ENCODE measurements around the gene DOCK9.

The DOCK9 gene

DNA sequence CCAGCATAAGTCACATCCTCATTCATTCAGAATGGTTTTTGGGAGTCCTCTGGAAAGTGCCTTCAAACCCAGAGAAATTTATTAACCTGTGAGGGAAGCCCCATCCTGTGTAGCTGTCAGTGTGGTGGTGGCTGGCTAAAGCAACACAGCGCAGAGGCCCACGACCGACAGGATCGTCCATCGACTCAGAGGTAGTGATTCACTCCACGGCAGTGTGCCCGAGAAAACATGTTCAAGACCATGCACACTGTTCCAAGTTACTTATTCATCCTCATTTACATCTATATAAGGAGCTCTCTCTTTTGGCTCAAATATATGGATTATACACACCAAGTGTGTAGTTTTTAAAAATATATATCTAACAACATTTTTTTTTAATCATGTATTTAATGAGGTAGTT is 129.1 kb downstream of the DOCK9 start:
- DNase-seq (ENCODE audit: low spot score): no peak

DNA sequence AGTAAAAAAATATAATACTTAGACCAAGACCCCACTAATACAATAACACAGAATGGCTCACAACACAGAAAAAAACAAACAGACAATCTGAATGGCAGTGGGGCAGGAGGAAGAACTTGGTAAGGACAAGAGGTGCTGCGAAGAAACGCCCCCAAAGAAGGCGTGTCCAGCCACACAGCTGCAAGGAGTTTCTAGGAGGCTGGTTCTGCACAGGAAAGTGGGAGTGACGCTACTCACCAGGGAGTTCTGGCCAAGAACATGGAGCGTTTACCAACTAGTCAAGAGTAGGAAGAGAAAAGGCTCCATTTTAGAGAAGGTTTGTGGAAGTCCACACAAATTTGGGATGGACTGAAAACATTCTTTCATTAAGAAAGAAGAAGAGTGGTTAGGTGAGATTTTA is 130.1 kb downstream of the DOCK9 start:
- no peak for DNase-seq (ENCODE audit: low spot score)

DNA sequence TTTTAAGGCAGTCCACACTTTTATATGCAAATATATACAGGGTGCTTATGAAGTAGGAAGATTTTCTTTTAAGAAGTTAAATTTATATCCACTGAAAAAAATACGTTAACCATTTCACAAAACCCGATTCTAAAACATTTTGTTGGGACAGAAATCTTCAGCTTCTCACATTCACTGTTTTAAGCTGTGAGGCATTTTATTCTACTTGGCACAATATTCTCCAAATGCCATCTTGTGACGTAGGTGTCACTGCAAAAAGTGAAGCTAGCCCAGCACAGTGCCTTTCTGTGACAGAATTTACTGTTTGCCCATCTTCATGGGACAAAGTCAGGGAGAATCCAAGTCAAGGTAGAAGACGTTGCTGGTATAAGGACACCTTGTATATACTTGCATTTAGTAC is 130.9 kb downstream of the DOCK9 start:
- DNase-seq (ENCODE audit: low spot score): no peak

DNA sequence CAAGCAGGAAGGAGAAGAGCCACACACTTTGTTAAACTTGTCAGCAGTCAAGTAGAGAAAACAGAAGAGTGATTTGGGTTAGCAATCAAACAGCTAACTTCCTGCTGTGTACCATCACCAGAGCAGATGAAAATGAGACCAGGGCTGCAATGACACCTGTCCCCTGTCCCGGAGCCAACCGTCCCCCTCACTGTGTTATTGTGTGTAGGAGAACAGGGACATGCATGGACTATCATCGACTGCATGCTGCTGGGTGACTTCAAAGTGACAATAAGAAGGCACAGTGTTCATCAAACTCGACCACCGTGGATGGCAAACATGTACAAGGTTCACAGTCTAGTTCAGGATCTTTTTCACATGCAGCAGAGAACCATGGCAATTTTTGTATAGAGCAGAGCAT is 131.3 kb downstream of the DOCK9 start:
- no peak for DNase-seq (ENCODE audit: low spot score)

DNA sequence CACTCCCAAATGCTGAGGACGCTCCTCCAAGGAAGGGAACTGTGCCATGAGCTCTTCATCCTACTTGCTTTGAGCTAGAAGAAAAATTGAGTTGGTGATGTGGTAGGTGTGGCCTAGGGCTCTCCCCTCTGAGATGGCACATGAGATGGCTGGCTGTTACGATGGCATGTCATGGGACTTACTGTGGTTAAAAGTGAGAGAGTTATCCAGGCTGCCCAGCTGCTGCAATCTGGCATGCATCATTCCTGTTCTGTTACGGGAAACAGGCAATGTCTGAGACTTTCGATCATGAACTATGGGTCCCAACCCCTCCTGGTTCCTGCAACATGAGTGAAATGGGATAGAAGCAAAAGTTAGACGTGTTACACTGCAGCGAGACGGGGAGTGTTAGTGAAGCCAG is 132.1 kb downstream of the DOCK9 start:
- no peak for DNase-seq (ENCODE audit: low spot score)

DNA sequence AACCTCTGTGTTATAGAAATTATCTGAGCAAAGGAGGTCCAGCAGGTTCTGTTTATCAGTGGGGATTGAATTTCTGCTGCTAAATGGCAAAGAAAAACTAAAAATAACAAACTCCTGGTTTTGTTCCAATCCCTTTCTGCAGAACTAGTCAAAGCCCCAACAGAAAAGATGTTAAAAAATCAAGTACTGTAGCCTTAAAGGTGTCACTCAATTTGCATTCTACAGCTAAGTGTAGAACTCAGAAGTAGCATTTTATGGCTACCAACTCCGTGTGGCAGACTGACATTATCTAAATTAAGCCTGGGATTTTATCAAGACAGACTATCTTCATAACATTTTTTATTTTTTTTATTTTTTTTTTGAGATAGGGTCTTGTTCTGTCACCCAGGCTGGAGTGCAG is 133.8 kb downstream of the DOCK9 start:
- no peak for DNase-seq (ENCODE audit: low spot score)

DNA sequence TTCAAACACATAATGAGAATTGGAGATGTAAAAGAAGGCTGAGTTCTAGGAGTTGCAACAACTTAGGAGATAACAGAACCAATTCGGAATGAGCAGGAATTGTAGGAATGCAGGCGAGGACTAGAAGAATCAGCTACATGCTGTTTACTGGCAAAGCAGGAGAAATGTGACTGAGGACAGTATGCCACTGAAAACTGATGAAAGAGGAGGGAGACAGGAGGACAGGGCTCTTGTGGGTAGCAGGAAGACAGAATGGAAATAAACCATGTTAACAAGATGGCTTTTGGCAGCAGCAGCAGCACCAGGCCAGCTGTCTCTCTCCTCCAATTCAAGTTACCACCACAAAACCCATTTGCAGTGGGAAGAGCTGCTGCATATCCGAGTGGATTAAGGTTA is 134.4 kb downstream of the DOCK9 start:
- DNase-seq (ENCODE audit: low spot score): no peak

DNA sequence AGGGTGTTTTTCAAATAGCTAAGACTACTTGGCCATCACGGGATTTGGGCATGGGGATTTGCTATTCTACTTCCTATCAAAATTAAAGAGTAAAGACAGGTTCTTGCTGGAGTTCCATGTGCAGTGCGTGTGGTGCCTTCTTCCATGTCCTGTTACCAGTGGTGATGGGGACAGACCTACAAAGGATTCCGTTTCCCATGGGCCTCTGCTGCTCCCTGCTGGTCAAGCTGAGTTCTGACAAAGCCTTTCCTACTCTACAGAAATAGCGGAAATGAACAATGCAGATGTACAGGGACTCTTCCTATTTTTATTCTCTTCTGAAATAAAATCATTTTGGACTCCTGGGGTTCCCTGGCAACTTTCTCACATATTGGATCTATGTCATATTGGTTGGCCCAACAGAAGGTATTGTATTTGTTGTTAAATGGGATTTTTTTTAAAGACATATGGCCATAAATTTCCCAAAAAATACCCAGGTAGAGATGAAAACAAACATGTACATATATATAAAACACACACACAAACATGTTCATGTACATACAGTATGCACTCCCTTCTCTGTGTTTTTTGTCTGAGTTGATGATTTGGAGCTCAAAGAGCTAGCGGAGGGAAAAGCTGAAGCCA is 134.9 kb downstream of the DOCK9 start:
- peak; percentile 82 for DNase-seq (ENCODE audit: low spot score)

DNA sequence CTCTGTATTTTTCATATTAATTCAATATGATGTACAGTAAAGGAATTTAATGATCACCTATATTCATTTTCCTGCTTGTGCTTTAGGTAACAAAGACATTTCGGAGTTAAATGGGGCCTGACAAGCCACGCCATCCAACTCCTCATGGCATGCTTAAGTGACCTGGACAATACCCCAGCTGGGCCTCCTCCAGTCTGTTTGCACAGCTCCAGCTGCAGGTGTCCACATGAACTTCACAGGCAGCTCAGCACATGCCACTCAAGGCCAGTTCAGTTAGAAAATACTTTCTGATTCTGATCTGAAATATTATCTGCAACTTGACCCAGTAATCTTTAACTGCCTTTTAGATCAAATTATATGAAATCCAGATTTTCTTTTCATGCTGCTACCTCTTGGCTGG is 135.8 kb downstream of the DOCK9 start:
- DNase-seq (ENCODE audit: low spot score): no peak

DNA sequence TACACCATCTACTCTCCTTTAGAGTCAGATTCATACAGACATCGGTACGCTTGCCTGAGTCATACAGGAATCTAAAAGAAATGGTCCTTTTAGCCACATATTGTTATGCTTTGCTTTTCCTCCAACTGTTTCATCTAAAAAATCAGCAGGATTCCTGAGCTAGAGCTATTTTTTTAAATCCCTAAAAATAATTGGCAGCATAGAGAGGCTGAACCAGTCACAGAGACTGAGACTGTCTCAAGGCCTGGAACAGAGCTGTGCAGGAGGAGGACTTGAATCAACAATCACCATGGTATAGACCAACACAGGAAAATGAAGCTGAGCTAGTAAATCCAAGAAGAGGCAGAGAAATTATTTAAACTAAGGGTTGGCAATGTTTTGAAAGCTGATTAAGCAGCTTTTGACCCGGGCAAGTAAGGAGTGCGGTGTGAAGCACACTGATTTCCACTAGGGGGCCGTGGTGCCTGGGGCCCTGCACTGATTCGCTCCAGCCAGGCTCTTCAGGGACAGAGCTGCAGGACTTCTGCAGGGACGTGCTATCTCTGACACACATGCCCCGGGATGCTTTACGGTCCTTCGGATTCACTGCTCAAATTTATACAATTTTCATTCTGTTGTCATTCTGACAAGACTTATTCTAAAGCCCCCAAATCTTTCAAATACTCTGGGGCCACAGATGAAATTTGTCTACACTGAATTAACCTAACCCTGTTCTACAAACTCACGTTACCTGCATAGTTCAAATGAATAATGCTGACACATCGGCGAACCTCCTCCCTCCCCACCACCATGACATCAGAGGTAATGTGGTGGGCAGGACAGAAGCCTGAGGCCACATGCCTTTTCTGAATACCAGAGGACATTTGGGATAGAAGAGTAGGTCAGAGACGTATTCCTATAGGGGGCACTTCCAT is 137.8 kb downstream of the DOCK9 start:
- DNase-seq (ENCODE audit: low spot score): peak; percentile 84

DNA sequence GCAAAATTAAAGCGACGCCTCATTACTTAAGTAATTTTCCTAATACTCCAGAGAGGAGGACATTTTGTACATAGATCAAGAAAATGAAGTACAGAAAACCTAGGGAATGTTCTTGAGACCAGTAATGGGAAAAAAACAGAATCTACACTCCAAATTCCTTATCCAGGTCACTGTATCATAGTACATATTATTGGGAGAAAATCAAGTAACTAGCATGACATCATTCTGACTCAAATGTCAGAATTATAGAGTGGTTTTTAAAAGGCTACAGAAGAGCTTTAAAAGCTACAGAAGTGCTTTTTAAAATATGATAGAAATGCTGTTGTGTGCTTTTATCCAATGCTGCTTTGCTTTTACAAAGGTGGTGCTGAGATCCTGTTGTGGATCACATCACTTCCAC is 139.1 kb downstream of the DOCK9 start:
- DNase-seq (ENCODE audit: low spot score): no peak

DNA sequence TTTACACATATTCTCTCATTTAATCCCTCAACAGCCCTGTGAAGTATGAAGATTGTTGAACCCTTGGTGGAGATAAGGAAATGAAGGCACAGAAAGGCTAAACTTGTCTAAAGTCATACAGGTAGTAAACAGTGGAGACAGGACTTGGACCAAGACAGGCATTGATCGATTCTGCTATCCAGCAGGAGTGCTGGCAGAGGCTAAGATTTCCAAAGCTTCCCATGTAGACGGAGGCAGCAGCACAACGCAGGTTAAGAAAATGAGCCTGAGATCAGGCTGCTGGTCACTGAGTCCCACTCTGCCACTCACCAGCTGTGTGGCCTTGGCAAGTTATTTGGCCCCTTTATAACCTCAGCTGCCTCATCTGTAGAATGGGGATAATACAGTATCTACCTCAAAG is 140.0 kb downstream of the DOCK9 start:
- DNase-seq (ENCODE audit: low spot score): no peak

DNA sequence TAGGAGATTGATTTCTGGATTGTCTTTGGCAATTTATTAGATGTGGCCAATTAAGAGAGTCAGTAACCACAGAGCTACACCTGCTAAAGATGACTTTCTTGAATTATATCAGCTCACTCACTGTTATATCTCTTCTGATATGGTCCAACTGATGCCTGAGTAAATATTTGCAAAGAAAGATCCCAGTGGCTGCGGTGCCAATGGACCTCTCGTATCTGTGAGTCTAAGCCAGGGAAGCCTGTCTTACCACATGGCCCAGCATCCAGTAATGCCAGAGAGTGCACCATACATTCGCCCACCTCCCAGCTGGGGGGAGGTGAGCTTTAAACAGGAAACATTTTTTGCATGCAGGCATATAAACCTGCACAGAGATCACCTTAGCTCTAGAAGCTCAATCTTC is 142.7 kb downstream of the DOCK9 start:
- no peak for DNase-seq (ENCODE audit: low spot score)

DNA sequence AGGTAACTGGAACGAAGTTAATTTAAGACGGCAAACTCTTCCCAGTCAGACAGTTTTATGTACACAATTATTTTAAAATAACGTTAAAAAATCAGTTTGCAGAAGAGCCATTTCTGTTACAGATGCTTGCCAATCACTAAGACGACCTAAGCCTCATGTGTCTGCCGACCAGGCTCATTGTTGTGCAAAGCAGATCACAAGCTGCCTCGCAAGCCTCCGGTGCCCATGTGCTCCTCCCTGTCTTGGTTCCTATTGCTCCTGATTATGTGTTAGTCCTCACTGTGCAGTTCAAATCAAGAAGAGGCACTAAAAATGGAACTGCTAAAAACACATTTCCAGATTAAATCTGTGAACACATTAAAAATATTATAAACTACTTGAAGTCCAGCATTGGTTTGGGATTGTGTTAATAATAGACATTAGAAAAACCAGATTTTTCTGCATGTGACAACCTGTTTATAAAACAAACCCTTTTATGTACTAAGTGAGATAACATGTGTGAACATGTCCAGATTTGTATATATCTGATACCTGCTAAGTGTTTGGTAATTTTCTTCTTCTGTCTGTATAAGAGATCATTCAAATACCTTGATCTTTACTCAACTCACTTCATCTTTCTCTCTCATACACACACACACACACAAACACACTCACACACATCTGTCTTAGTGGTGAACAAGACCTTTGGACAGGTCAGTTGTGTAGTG is 143.5 kb downstream of the DOCK9 start:
- DNase-seq (ENCODE audit: low spot score): no peak

DNA sequence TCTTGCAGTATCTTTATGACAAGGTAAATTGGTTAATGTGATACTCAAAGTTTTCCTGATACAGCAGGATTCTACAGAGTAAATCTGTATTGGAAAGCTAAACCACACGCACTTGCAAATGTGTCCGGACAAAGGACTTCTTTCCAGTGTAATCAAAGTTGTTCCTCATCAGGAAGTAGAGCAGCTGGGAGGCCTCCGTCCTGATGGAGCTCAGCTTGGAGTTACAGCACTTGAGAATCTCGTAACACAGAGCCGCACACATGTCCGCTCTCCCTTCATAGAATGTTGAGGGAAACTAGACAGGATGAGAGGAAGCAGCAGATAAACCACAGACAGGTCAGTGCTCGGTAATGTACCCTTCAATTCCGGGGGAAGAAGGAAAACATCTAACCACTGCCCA is 146.6 kb downstream of the DOCK9 start:
- no peak for DNase-seq (ENCODE audit: low spot score)

DNA sequence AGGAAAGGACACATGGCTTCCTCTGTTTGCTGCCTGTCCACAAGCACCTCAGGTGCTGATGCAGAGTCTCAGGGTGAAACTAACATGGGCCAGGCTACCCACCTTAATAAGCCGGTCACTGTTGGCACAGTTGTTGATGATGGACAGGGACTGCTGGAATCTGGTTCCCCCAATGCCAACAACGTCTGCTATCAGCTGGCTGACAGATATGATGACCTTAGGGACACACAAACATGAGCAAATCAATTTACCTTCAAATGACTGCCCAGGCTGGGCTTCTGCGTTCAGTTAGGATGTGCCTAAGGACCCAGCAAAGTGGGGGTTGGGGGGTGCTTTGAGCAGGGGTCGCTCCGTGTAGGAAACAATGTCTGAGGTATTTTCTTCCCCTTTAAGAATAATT is 148.3 kb downstream of the DOCK9 start:
- no peak for DNase-seq (ENCODE audit: low spot score)

DNA sequence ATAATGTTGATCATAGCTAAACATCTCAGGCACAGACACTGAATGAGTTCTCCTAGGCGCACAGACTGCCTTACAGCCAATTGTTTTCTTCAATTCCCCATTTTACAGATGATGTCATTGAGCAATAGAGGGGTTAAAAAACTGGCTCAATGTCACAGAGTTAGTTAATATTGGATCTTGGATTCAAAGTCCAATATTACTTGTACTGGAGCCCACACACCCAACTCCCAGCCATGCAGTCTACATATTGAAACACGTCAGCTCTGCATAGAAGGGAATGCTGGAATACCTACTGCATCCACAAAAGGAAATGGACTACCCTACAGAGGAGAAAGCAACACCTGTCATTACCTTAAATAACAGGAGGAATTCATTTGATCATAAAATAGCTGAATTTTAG is 149.2 kb downstream of the DOCK9 start:
- no peak for DNase-seq (ENCODE audit: low spot score)

DNA sequence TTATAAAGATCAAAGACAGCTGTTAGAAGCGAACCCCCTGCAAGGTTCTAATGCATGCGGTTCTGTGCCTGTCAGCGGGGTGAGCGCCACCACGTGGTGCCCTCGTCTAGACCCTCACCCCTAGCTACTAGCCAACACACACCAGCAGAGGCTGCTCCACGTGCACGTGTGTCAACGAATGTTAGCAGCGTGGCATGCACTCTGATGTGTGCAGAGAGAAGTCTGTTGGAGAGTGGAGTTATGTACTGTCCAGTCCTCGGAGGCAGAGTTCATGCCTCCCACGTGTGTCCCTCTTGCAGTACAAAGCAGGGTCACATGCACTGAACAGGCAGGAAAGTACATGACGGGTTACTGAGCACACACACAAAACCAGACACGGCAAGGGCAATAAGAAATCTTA is 150.4 kb downstream of the DOCK9 start:
- DNase-seq (ENCODE audit: low spot score): no peak

DNA sequence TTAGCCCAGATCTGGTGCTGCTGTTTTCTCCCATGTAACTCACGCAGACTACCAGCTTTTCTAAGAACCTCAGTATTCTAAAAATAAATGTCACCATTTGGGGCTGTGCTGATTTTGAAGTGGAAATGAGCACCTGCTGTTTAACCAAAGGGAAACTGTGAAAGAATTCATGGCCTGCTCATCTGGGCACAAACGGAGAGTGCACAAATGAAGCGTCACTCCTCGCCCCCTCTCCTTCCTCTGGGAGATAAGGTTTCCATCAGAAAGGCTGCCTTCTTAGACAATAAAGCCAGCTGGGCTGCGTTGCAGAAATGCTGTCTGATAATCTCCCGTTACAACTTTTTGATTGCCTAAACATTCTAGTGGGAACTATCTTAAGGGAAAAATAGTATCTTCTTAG is 151.7 kb downstream of the DOCK9 start:
- no peak for DNase-seq (ENCODE audit: low spot score)

DNA sequence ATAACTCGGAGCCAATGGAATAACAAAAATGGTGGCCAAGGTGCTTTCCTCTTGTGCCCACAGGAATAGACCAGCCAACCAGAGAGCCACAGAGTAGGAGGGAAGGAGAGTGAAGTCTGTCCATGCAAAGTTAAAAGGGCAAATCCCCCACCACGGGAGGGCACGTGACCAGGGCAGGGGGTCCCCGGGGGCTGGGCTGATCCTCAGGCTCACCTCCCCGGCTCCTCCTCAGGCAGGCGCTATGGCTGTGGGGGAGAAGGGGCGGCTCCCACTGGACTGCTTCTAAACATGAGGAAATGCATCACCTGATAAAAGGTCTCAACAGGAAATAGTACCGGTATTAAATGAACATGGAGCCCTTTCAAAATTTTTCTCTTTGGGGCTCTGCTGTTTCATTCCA is 152.2 kb downstream of the DOCK9 start:
- DNase-seq (ENCODE audit: low spot score): no peak

DNA sequence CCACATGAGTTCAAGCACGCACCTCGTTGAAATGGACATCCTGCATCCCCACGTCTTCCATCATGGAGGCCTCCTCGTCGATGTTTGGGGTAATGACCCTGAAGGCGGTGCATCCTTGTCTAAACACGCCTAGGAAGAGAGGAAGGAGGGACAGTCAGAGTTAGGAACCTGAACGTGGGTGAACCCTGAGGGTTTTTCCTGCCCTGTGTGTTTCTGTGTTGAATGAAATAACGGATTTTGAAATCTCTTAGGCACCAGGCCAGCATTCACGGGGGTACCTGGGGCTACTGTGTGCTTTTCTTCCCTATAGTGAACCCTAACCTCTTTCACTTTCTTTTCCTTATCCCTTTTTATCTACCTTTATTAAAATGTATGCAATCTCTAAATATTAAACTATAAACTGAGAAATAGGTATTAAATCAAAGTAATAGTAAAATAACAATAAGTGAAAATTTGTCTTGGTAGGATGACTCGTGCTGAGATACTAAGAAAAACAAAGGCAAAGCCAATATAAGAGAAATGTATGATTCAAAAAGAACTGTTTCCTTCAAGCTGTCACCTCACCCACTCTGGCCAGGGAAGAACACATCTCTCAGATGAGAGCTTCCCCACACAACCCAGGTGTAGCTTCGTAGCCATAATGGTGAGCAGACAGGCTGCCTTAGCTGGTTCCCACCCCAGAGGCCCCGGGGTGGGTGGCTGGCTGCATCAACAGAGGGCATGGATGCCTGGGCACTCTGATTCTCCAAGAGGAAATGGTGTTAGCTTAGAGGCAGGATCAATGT is 153.3 kb downstream of the DOCK9 start:
- no peak for DNase-seq (ENCODE audit: low spot score)

DNA sequence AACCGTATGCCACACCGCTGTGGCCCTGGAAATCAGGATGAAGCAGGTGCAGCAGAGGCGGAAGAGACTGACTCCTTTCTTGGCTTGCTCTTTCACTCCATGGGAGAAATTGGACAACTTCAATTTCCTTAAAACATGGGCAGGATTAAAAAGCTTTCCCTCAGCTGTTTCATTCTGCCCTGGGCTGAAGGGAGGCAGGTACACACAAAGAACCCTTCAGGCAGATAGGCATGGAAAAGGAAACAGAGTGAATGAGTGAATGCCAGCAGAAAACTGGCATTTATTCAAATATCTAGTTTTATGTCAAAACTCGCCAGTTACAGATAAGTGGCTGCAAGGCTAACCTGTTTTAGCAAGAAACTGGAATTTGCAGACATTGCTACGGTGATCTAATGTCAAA is 154.4 kb downstream of the DOCK9 start:
- DNase-seq (ENCODE audit: low spot score): no peak
